DOHH2 (cell line): ENCODE results near the gene TECR.

Source experiments
- H3F3A ChIP-seq: fragments of 200-600 bp; sonication (generic), shearing (Covaris generic); 2 replicates; pipeline ENCODE4 v1.6.0; 2016; ENCODE audit warnings: antibody characterized with exemption, mild to moderate bottlenecking; ENCODE audit not compliant: control insufficient read depth, insufficient read depth
- H3K27ac ChIP-seq: fragments of 200-600 bp; sonication (generic); 2 replicates; pipeline ENCODE4 v1.5.1; 2014; ENCODE audit warnings: low read depth, mild to moderate bottlenecking, low read length, moderate library complexity
- H3K27me3 ChIP-seq: fragments of 200-600 bp; sonication (generic); 2 replicates; pipeline ENCODE4 v1.6.1; 2014; ENCODE audit warnings: mild to moderate bottlenecking, low read length, mixed read lengths; ENCODE audit not compliant: control insufficient read depth
- H3K36me3 ChIP-seq: fragments of 200-600 bp; sonication (generic); 2 replicates; pipeline ENCODE4 v1.6.1; 2014; ENCODE audit warnings: mild to moderate bottlenecking, low read length, moderate library complexity, mixed read lengths; ENCODE audit not compliant: control insufficient read depth
- H3K4me1 ChIP-seq: fragments of 200-600 bp; sonication (generic); 2 replicates; pipeline ENCODE4 v1.6.1; 2014; ENCODE audit warnings: mild to moderate bottlenecking, low read length, mixed read lengths; ENCODE audit not compliant: control insufficient read depth
- H3K4me2 ChIP-seq: fragments of 200-600 bp; sonication (generic); 2 replicates; pipeline ENCODE4 v1.6.0; 2014; ENCODE audit warnings: mild to moderate bottlenecking, low read length, moderate library complexity
- H3K4me3 ChIP-seq: fragments of 200-600 bp; sonication (generic); 2 replicates; pipeline ENCODE4 v1.5.1; 2014; ENCODE audit warnings: mild to moderate bottlenecking, low read length, mixed read lengths
- H3K79me2 ChIP-seq: fragments of 200-600 bp; sonication (generic); 2 replicates; pipeline ENCODE4 v1.6.1; 2014; ENCODE audit warnings: mild to moderate bottlenecking, low read length, mixed read lengths; ENCODE audit not compliant: control insufficient read depth
- H3K9me2 ChIP-seq: fragments of 200-600 bp; sonication (generic); replicated peaks from 2 replicates; pipeline ENCODE4 v1.6.1; 2014; ENCODE audit warnings: mild to moderate bottlenecking, low read length, mixed read lengths; ENCODE audit not compliant: control insufficient read depth
- H3K9me3 ChIP-seq: fragments of 200-600 bp; sonication (generic); 2 replicates; pipeline ENCODE4 v1.6.1; 2014; ENCODE audit warnings: antibody characterized with exemption, low read length, mixed read lengths; ENCODE audit not compliant: control insufficient read depth, insufficient read depth
- H4K20me1 ChIP-seq: fragments of 200-600 bp; sonication (generic); 2 replicates; pipeline ENCODE4 v1.6.0; 2014; ENCODE audit warnings: low read depth, mild to moderate bottlenecking, antibody characterized with exemption, low read length, moderate library complexity; ENCODE audit not compliant: control insufficient read depth, insufficient read depth
- CTCF ChIP-seq: fragments of 200-600 bp; sonication (generic); IDR thresholded peaks from one replicate; pipeline ENCODE4 v1.5.1; 2014; ENCODE audit warnings: antibody characterized with exemption, mild to moderate bottlenecking, low read depth, low read length; ENCODE audit not compliant: poor library complexity, severe bottlenecking
- EZH2phosphoT487 ChIP-seq: fragments of 200-600 bp; sonication (generic); IDR thresholded peaks from 2 replicates; pipeline ENCODE4 v1.6.1; 2017; ENCODE audit warnings: borderline replicate concordance, mild to moderate bottlenecking, antibody characterized with exemption, low read length, moderate library complexity, mixed read lengths

TECR gene

GRCh38 chr19:14512406-14512961 is 16.9 kb upstream of the TECR start:
- Histone ChIP-seq H3K9me2 (no peaks in the 10 kb centered on the region), H3F3A (peaks cover 12% of the 10 kb centered on the region; the same call in 1 of the 2 replicates), H3K36me3 (peaks cover 45% of the 10 kb centered on the region), H3K79me2 (peaks cover 24% of the 10 kb centered on the region), H3K27ac (no peak overlapping the region), H3K9me3 (no peaks in the 10 kb centered on the region), H4K20me1 (peaks cover 30% of the 10 kb centered on the region), H3K4me3 (no peak overlapping the region), H3K4me2 (no peak overlapping the region), H3K27me3 (no peaks in the 10 kb centered on the region), H3K4me1 (peaks cover 20% of the 10 kb centered on the region)
- TF ChIP-seq CTCF (no peak), EZH2phosphoT487 (no peak)

- Histone ChIP-seq H3K9me3 (no peaks in the 10 kb centered on the region), H3K4me2 (no peak overlapping the region), H3F3A (peaks cover 12% of the 10 kb centered on the region; the same call in 1 of the 2 replicates), H3K79me2 (peaks cover 31% of the 10 kb centered on the region), H3K27me3 (no peaks in the 10 kb centered on the region), H3K4me1 (peaks cover 28% of the 10 kb centered on the region), H3K9me2 (no peaks in the 10 kb centered on the region), H3K27ac (no peak overlapping the region), H4K20me1 (peaks cover 30% of the 10 kb centered on the region), H3K36me3 (peaks cover 49% of the 10 kb centered on the region), H3K4me3 (no peak overlapping the region)
- no peak for TF ChIP-seq CTCF
- TF ChIP-seq EZH2phosphoT487 = no peak
Observed at GRCh38 chr19:14514215-14514863, 15.1 kb upstream of the TECR start.

- Histone ChIP-seq H3F3A (peaks cover 17% of the 10 kb centered on the region), H3K36me3 (peaks cover 49% of the 10 kb centered on the region), H3K79me2 (peaks cover 31% of the 10 kb centered on the region), H3K9me2 (no peaks in the 10 kb centered on the region), H4K20me1 (peaks cover 30% of the 10 kb centered on the region), H3K4me2 (peak overlapping the region; percentile 69), H3K9me3 (no peaks in the 10 kb centered on the region), H3K4me3 (peak overlapping the region; percentile 95; the same call in 1 of the 2 replicates), H3K27ac (no peak overlapping the region), H3K4me1 (peaks cover 34% of the 10 kb centered on the region), H3K27me3 (no peaks in the 10 kb centered on the region)
- TF ChIP-seq CTCF (no peak), EZH2phosphoT487 (no peak)
Observed at GRCh38 chr19:14515501-14516047, 13.8 kb upstream of the TECR start.
